ENCODE data around the gene CSH1.
"Not testable (repeated sequence)": the region's sequence is repeated elsewhere in the genome, so short reads cannot be mapped to it uniquely, and the experiment has no call there.

Gene CSH1

GRCh38 chr17:63922402-63922801 is 26.0 kb upstream of the CSH1 start:
- H3K4me1 ChIP-seq (ENCODE audit: control insufficient read depth, insufficient read depth, low read length); H3K36me3 ChIP-seq (ENCODE audit: control insufficient read depth, insufficient read depth, low read length); H3K27me3 ChIP-seq (ENCODE audit: control insufficient read depth, insufficient read depth, low read length); H3K27ac ChIP-seq (ENCODE audit: low read depth, low read length); H3K4me3 ChIP-seq (ENCODE audit: low read length); H3K9ac ChIP-seq (ENCODE audit: low read length): not testable (repeated sequence)

DNA sequence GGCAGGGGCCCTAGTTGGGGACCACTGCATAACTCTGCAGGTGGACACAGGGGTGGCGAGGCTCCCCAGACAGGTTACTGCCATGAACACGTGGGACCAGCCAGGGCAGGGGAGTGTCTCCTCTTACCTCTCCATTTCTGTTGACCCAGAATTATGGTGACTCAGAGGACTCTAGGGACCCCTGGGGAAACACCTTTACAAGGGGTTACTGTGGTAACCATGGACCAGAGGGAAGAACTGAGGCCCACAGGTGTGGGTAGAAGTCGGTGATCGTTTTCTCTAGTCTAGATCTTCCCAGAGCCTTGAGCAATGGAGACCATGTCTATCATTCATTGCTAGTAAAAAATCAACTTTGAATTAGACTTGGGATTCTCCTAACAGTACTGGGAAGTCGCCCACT is 24.4 kb upstream of the CSH1 start:
- not testable (repeated sequence) for H3K4me1 ChIP-seq (ENCODE audit: control insufficient read depth, insufficient read depth, low read length); H3K4me3 ChIP-seq (ENCODE audit: low read length); H3K27me3 ChIP-seq (ENCODE audit: control insufficient read depth, insufficient read depth, low read length); H3K9ac ChIP-seq (ENCODE audit: low read length); H3K36me3 ChIP-seq (ENCODE audit: control insufficient read depth, insufficient read depth, low read length); H3K27ac ChIP-seq (ENCODE audit: low read depth, low read length)

- not testable (repeated sequence) for H3K9ac ChIP-seq (ENCODE audit: low read length); H3K4me1 ChIP-seq (ENCODE audit: control insufficient read depth, insufficient read depth, low read length); H3K36me3 ChIP-seq (ENCODE audit: control insufficient read depth, insufficient read depth, low read length); H3K27me3 ChIP-seq (ENCODE audit: control insufficient read depth, insufficient read depth, low read length); H3K27ac ChIP-seq (ENCODE audit: low read depth, low read length); H3K4me3 ChIP-seq (ENCODE audit: low read length)
Observed at GRCh38 chr17:63920050-63920449, 23.7 kb upstream of the CSH1 start.

DNA sequence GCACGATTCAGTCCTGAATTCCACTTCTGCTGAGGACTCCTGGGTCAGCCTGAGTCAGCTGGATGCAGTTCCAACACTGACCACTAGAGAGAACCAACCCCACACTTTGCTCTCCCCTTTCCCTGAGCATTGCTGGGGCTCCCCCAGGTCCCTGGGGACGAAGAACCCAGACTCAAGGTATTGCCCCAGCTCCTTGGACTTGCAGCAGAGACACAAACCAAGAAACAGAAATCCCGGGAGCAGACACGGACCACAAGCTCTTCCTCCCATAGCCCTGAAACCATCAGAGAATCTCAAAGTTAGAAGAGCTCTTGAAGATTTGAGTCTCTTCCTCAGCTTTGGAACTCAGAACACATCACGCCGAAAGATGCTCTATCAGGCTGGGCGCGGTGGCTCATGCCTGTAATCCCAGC is 22.9 kb upstream of the CSH1 start:
- Histone ChIP-seq H3K4me1 (ENCODE audit: control insufficient read depth, insufficient read depth, low read length) (no peaks in the 10 kb centered on the region), H3K9ac (ENCODE audit: low read length) (no peak overlapping the region), H3K36me3 (ENCODE audit: control insufficient read depth, insufficient read depth, low read length) (no peaks in the 10 kb centered on the region), H3K4me3 (ENCODE audit: low read length) (no peak overlapping the region), H3K27ac (ENCODE audit: low read depth, low read length) (no peak overlapping the region), H3K27me3 (ENCODE audit: control insufficient read depth, insufficient read depth, low read length) (no peaks in the 10 kb centered on the region)

DNA sequence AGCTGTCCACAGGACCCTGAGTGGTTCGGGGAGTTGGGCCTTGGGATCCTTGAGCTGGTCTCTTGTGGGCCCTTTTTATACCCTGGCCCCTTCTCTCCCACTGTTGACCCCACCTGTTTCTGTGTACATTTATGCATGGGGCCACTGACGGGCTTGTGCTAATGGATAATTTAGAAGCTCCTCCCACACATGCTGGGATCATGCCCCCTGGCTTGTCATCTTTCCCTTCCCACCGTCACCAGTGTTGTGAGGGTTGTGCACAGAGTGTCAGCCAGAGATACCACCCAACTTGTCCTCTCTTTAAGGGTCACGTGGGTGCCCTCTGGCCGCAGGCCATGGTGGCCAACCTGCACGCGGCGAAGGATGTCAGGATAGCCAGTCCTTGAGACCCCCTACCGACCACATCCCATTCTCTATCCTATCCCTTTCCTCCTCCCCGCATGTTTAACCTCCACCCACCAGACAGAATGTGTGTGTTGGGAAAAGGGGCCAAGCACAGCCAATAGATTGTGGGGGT is 22.5 kb upstream of the CSH1 start, which contains the start of gene GH1:
Gene GH1, minus strand, starts transcription at position 51 of the 517 bp plus-strand sequence. CDS start 63 bp downstream, outside the sequence.
- not testable (repeated sequence) for H3K27ac ChIP-seq (ENCODE audit: low read depth, low read length); H3K4me3 ChIP-seq (ENCODE audit: low read length); H3K4me1 ChIP-seq (ENCODE audit: control insufficient read depth, insufficient read depth, low read length); H3K27me3 ChIP-seq (ENCODE audit: control insufficient read depth, insufficient read depth, low read length); H3K36me3 ChIP-seq (ENCODE audit: control insufficient read depth, insufficient read depth, low read length); H3K9ac ChIP-seq (ENCODE audit: low read length)

DNA sequence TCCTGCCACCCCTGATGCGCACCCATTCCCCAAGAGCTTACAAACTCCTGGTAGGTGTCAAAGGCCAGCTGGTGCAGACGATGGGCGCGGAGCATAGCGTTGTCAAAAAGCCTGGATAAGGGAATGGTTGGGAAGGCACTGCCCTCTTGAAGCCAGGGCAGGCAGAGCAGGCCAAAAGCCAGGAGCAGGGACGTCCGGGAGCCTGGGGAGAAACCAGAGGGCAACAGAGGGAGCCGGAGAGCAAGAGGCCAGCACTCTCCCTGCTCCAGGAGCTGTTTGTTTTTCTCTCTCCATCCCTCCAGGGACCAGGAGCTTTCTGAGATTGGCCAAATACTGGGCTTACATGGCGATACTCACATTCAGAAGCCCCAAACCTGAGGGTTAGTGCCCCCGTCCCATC is 21.9 kb upstream of the CSH1 start:
- no peaks in the 10 kb centered on the region for H3K36me3 ChIP-seq (ENCODE audit: control insufficient read depth, insufficient read depth, low read length)
- no peak overlapping the region for H3K27ac ChIP-seq (ENCODE audit: low read depth, low read length)
- no peaks in the 10 kb centered on the region for H3K27me3 ChIP-seq (ENCODE audit: control insufficient read depth, insufficient read depth, low read length)
- H3K4me3 ChIP-seq (ENCODE audit: low read length) = no peak overlapping the region
- no peak overlapping the region for H3K9ac ChIP-seq (ENCODE audit: low read length)
- H3K4me1 ChIP-seq (ENCODE audit: control insufficient read depth, insufficient read depth, low read length) = no peaks in the 10 kb centered on the region

DNA sequence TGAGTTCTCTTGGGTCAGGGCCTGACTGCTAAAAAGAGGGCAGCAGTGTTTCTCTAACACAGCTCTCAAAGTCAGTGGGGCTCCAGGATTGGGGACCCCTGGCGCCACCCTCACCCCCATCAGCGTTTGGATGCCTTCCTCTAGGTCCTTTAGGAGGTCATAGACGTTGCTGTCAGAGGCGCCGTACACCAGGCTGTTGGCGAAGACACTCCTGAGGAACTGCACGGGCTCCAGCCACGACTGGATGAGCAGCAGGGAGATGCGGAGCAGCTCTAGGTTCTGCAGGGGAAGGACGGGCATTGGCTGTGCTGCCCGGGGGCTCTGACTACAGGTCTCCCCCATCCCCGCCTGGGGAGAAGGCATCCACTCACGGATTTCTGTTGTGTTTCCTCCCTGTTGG is 21.3 kb upstream of the CSH1 start:
- H3K9ac ChIP-seq (ENCODE audit: low read length) = no peak overlapping the region
- H3K27me3 ChIP-seq (ENCODE audit: control insufficient read depth, insufficient read depth, low read length) = no peaks in the 10 kb centered on the region
- H3K4me3 ChIP-seq (ENCODE audit: low read length) = no peak overlapping the region
- no peaks in the 10 kb centered on the region for H3K4me1 ChIP-seq (ENCODE audit: control insufficient read depth, insufficient read depth, low read length)
- no peak overlapping the region for H3K27ac ChIP-seq (ENCODE audit: low read depth, low read length)
- no peaks in the 10 kb centered on the region for H3K36me3 ChIP-seq (ENCODE audit: control insufficient read depth, insufficient read depth, low read length)

DNA sequence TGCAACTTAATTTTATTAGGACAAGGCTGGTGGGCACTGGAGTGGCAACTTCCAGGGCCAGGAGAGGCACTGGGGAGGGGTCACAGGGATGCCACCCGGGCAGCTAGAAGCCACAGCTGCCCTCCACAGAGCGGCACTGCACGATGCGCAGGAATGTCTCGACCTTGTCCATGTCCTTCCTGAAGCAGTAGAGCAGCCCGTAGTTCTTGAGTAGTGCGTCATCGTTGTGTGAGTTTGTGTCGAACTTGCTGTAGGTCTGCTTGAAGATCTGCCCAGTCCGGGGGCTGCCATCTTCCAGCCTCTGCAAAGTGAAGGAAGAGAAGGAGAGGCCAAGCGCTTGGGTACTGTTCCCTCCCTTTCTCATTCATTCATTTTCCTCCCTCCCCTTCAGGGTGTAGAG is 20.8 kb upstream of the CSH1 start:
- H3K4me3 ChIP-seq (ENCODE audit: low read length); H3K4me1 ChIP-seq (ENCODE audit: control insufficient read depth, insufficient read depth, low read length); H3K27ac ChIP-seq (ENCODE audit: low read depth, low read length); H3K36me3 ChIP-seq (ENCODE audit: control insufficient read depth, insufficient read depth, low read length); H3K9ac ChIP-seq (ENCODE audit: low read length); H3K27me3 ChIP-seq (ENCODE audit: control insufficient read depth, insufficient read depth, low read length): not testable (repeated sequence)

- Histone ChIP-seq H3K9ac (ENCODE audit: low read length) (no peak overlapping the region), H3K4me3 (ENCODE audit: low read length) (no peak overlapping the region), H3K27me3 (ENCODE audit: control insufficient read depth, insufficient read depth, low read length) (no peaks in the 10 kb centered on the region), H3K4me1 (ENCODE audit: control insufficient read depth, insufficient read depth, low read length) (no peaks in the 10 kb centered on the region), H3K27ac (ENCODE audit: low read depth, low read length) (no peak overlapping the region), H3K36me3 (ENCODE audit: control insufficient read depth, insufficient read depth, low read length) (no peaks in the 10 kb centered on the region)
Observed at GRCh38 chr17:63916566-63917185, 20.3 kb upstream of the CSH1 start.

DNA sequence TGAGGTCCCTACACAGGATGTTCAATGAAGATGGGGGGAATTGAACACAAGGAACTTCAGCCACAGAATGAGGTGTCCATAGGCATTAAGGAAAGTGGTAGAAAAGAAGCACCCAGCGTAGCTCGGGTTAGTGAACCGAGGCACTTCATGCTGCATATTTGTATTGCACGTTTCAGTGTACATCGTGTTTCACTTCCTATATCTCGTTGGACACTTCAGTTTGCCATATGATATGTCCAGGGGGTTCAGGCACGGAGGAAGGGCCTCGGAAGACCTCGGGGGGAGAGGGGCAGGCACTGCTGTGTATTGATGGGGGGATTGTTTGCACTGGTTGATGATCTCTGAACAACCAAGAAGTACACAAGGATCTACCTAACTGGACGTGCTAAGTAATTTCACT is 19.4 kb upstream of the CSH1 start:
- not testable (repeated sequence) for H3K9ac ChIP-seq (ENCODE audit: low read length); H3K36me3 ChIP-seq (ENCODE audit: control insufficient read depth, insufficient read depth, low read length); H3K27me3 ChIP-seq (ENCODE audit: control insufficient read depth, insufficient read depth, low read length); H3K4me1 ChIP-seq (ENCODE audit: control insufficient read depth, insufficient read depth, low read length); H3K27ac ChIP-seq (ENCODE audit: low read depth, low read length); H3K4me3 ChIP-seq (ENCODE audit: low read length)

GRCh38 chr17:63914471-63914870 is 18.1 kb upstream of the CSH1 start:
- Histone ChIP-seq H3K4me1 (ENCODE audit: control insufficient read depth, insufficient read depth, low read length) (no peaks in the 10 kb centered on the region), H3K27me3 (ENCODE audit: control insufficient read depth, insufficient read depth, low read length) (peaks cover 3% of the 10 kb centered on the region), H3K27ac (ENCODE audit: low read depth, low read length) (no peak overlapping the region), H3K36me3 (ENCODE audit: control insufficient read depth, insufficient read depth, low read length) (no peaks in the 10 kb centered on the region), H3K4me3 (ENCODE audit: low read length) (no peak overlapping the region), H3K9ac (ENCODE audit: low read length) (no peak overlapping the region)

DNA sequence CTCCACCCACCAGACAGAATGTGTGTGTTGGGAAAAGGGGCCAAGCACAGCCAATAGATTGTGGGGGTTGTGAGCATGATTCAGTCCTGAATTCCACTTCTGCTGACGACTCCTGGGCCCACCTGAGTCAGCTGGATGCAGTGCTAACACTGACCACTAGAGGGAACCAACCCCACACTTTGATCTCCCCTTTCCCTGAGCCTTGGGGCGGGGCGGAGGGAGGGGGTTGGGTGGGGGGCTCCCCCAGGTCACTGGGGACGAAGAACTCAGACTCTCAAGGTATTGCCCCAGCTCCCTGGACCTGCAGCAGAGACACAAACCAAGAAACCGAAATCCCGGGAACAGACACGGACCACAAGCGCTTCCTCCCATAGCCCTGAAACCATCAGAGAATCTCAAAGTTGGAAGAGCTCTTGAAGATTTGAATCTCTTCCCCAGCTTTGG is 15.3 kb upstream of the CSH1 start:
- no peaks in the 10 kb centered on the region for H3K36me3 ChIP-seq (ENCODE audit: control insufficient read depth, insufficient read depth, low read length)
- no peak overlapping the region for H3K27ac ChIP-seq (ENCODE audit: low read depth, low read length)
- H3K27me3 ChIP-seq (ENCODE audit: control insufficient read depth, insufficient read depth, low read length) = peaks cover 3% of the 10 kb centered on the region
- no peaks in the 10 kb centered on the region for H3K4me1 ChIP-seq (ENCODE audit: control insufficient read depth, insufficient read depth, low read length)
- H3K4me3 ChIP-seq (ENCODE audit: low read length) = no peak overlapping the region
- no peak overlapping the region for H3K9ac ChIP-seq (ENCODE audit: low read length)

DNA sequence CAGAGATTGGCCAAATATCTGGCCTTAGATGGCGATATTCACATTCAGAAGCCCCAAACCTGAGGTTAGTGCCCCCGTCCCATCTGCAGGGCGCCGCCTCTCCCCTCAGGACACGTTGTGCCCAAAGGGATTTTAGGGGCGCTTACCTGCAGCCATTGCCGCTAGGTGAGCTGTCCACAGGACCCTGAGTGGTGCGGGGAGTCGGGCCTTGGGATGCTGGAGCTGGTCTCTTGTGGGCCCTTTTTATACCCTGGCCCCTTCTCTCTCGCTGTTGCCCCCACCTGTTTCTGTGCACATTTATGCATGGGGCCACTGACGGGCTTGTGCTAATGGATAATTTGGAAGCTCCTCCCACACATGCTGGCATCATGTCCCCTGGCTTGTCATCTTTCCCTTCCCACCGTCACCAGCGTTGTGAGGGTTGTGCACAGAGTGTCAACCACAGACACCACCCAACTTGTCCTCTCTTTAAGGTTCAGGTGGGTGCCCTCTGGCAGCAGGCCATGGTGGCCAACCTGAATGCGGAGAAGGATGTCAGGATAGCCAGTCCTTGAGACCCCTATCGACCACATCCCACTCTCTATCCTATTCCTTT is 14.8 kb upstream of the CSH1 start, which contains the start of gene CSHL1:
Gene CSHL1, minus strand, starts transcription at position 218 of the 595 bp plus-strand sequence. Its CDS starts 62 bp downstream, at position 156.
- H3K9ac ChIP-seq (ENCODE audit: low read length) = no peak within 1 kb of the TSS
- peaks cover 3% of the 10 kb centered on the region for H3K27me3 ChIP-seq (ENCODE audit: control insufficient read depth, insufficient read depth, low read length)
- H3K4me1 ChIP-seq (ENCODE audit: control insufficient read depth, insufficient read depth, low read length) = no peaks in the 10 kb centered on the region
- no peak within 1 kb of the TSS for H3K4me3 ChIP-seq (ENCODE audit: low read length)
- H3K36me3 ChIP-seq (ENCODE audit: control insufficient read depth, insufficient read depth, low read length) = no peaks in the 10 kb centered on the region
- H3K27ac ChIP-seq (ENCODE audit: low read depth, low read length) = no peak within 1 kb of the TSS
